Stimulated activated CD4-positive, alpha-beta T cell treated with anti-CD3 and anti-CD28 coated beads, Interleukin-4, amount 100 ng/mL, for 48 hours (primary cell): ENCODE data around the gene LCORL.
A peak's percentile ranks its signal among the peaks of the same experiment; 100 is the strongest.
"Not testable (repeated sequence)": the region's sequence is repeated elsewhere in the genome, so short reads cannot be mapped to it uniquely, and the experiment has no call there.

Experiments
- DNase-seq, 2 donors: peaks; one replicate each; pipeline ENCODE4 v3.0.0-alpha.2; 2020; ENCODE audit warnings: low read depth in 2 of 2

LCORL gene

DNA sequence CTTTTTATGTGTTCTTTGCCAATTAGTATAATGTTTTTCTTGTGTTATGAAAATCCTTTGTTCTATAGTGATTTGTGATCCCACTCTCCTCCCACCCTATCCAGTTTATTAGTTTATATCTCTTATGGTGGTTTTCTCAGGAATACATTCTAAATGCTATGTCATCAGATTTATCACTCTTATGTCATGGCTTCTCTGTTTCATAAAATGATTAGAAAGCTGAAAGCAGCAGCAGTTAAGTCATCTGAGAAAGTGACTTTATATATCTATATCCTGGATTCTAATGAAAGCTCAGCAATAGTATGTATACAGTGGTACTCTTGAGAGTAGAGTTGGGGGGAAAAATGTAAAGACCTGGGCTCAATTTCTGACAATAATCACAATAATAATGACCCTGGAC, 169.6 kb downstream of the LCORL start:
- no peak for DNase-seq

- DNase-seq, result not testable (repeated sequence)
Measured at GRCh38 chr4:17850295-17850694, 171.3 kb downstream of the LCORL start.

DNA sequence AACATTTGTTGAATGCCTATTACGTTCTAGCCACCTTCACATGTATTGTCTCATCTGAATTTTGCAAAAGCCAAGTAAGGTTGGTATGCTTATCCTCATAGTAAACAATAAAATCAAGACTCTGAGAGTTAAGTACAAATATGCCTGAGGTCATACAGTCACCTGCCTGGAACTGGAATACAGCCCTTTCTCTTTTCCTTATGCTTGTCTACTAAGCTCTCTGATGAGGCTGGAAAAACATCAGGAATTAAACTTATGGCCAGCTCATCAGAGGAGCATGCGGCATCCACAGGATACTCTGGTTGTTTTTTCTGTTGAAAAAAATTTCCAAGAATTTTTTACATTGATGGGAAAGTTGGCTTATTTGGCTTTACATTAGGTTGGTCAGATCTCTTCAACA, 175.3 kb downstream of the LCORL start:
- no peak for DNase-seq

- DNase-seq, result no peak
Measured at GRCh38 chr4:17823871-17824669, 197.5 kb downstream of the LCORL start.

GRCh38 chr4:17817027-17817426, 204.5 kb downstream of the LCORL start:
- no peak for DNase-seq

GRCh38 chr4:17816142-17816541, 205.4 kb downstream of the LCORL start:
- no peak for DNase-seq

DNA sequence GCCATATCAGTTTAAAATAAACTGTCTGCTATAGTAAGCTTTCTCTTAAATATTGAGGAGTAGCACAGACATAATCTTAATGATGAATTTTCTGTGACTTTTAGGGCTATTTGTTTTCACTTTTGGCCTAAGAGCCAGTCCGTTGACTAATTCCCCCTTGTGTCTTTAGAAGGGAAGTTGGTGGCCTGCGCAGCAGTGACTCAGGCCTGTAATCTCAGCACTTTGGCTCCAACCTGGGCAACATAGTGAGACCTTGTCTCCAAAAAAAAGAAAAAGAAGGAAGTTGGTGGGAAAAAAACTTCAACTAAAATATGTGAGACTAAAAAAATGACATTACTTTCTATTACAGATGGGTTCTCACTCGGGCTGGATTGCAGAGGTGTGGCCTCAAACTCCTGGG, 207.4 kb downstream of the LCORL start:
- DNase-seq, result no peak

- no peak for DNase-seq
Measured at GRCh38 chr4:17812801-17813200, 208.8 kb downstream of the LCORL start.

GRCh38 chr4:17812125-17812524, 209.4 kb downstream of the LCORL start:
- DNase-seq, result no peak

- DNase-seq, result no peak
Measured at GRCh38 chr4:17811078-17811603, 210.4 kb downstream of the LCORL start.

GRCh38 chr4:17810260-17811077, 211.1 kb downstream of the LCORL start, which contains the start of the genes DCAF16 and NCAPG:
TSS of gene DCAF16 (minus strand) at chr4:17810757. CDS start at chr4:17804141, 6,616 bp downstream.
TSS of gene NCAPG (plus strand) at chr4:17810979. CDS start at chr4:17811078, 99 bp downstream.
- DNase-seq, result peak; percentile 98 to 99

GRCh38 chr4:17809667-17810066, 211.9 kb downstream of the LCORL start:
- DNase-seq, result no peak

GRCh38 chr4:17807446-17807845, 214.1 kb downstream of the LCORL start:
- no peak for DNase-seq

GRCh38 chr4:17805580-17806155, 215.9 kb downstream of the LCORL start:
- DNase-seq, result no peak

GRCh38 chr4:17797808-17798207, 223.7 kb downstream of the LCORL start:
- DNase-seq, result no peak

DNA sequence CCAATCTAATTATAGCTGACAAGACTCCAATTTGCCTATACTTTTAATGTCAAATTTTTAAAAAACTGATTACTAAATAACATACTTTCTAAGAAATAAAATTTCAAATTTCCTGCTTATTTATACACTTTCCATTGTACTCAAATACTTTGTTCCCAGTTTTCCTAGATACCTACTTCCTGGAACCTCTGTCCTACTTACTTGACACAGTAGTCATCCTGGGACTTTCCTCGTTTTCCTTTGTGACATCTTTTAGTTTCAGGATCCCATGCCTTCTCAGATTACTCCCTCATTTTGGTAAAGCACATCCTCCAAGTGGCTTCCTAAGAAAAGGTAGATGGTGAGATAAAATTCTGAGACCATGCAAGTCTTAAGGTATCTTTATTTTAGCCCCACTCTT, 226.8 kb downstream of the LCORL start:
- no peak for DNase-seq
